ENCODE results near the gene COLGALT1. TPM values are rescaled to one million over a fixed set of nuclear protein-coding genes. Genes with fewer than 3 reads are reported as not detected.
A peak's percentile ranks its signal among the peaks of the same experiment; 100 is the strongest.

The COLGALT1 gene
- total and polyA plus RNA-seq, 9 of the 15 experiments (the other 6 are each of a cell fraction or from before 2014, with no cell fraction given), result 4.9 to 119 (median 82.6) TPM

DNA sequence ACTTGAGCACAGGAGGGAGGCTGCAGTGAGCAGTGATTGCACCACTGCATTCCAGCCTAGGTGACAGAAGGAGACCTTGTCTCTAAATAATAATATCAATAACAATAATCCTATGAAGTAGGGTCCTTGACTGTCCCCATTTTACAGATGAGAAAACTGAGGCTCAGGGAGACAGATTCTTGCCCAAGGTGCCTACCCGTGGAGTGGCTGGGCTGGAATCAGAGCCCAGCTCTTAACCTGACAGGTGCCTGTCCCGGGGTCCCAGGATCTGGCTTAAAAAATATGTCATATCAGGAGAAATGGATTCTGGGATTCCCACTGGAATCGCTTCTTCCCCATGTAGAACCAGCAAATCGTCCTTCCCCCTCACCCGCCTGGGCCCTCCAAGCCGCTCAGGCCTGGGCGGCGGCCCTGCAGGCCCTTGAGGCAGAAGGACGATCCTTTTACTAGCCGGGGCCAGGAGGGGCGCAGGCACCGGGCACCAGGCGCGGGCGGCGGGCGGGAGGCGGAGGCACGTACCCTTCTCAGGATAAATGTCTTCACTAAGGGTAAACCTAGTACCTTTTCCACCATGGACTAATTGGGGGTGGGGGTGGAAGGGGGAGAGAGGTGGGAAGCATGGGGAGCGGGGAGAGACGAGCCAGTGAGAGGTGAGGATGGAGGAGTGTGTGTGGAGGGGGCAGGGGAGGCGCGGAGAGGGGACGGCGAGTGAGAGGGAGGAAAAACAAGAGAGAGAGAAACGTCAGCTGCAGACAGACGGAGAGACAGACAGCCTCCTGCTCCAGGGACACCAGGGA is 60.6 kb downstream of the COLGALT1 start (continued):
- TF ChIP-seq RBBP5 (IDR thresholded peaks at IDR 0.05; ENCODE audit: borderline replicate concordance, insufficient read depth, low read length, poor library complexity, severe bottlenecking) (no peak), MTA1 (IDR thresholded peaks at IDR 0.05; ENCODE audit: borderline replicate concordance) (peak; percentile 60; the same call in 1 of the 2 replicates), DIDO1 (tag; IDR thresholded peaks at IDR 0.05; ENCODE audit: low read depth) (no peak), CBX3 (IDR thresholded peaks at IDR 0.05; ENCODE audit: borderline replicate concordance in 1 of 2, low read length in 2 of 2) (peak in 1 of 2 experiments; percentile 48; a peak in 1 of 3 replicates), SIRT6 (IDR thresholded peaks at IDR 0.05; ENCODE audit: low read depth, low read length) (no peak), RBM39 (optimal IDR thresholded peaks at IDR 0.05; ENCODE audit: low read depth, low read length) (no peak), PURB (CRISPR knock-in tag; IDR thresholded peaks at IDR 0.05; ENCODE audit: low read depth) (no peak), EP300 (IDR thresholded peaks at IDR 0.05; ENCODE audit: low read length) (no peak), RFX1 (IDR thresholded peaks at IDR 0.05) (no peak), ZNF121 (CRISPR knock-in tag; conservative IDR thresholded peaks at IDR 0.05) (no peak), OTX1 (CRISPR knock-in tag; IDR thresholded peaks at IDR 0.05) (no peak), POU5F1 (IDR thresholded peaks at IDR 0.05; ENCODE audit: borderline replicate concordance, low read depth, low read length, partially characterized antibody) (no peak), ZBTB1 (CRISPR knock-in tag; IDR thresholded peaks at IDR 0.05; ENCODE audit: borderline replicate concordance, low read depth) (no peak), ZNF707 (CRISPR knock-in tag; conservative IDR thresholded peaks at IDR 0.05) (no peak), SP2 (IDR thresholded peaks at IDR 0.05; ENCODE audit: extremely low read depth, low read depth, low read length, poor library complexity, severe bottlenecking) (no peak), SMARCA4 (IDR thresholded peaks at IDR 0.05) (0 out of 2 replicates have a peak, but pooled peaks have one; percentile 10), FOXP1 (CRISPR knock-in tag; IDR thresholded peaks at IDR 0.05) (no peak), GABPA (tag; conservative IDR thresholded peaks at IDR 0.05; ENCODE audit: low read depth) (no peak), DMBX1 (CRISPR knock-in tag; IDR thresholded peaks at IDR 0.05; ENCODE audit: borderline replicate concordance) (no peak), DACH1 (IDR thresholded peaks at IDR 0.05; ENCODE audit: partially characterized antibody) (no peak), ZNF431 (CRISPR knock-in tag; IDR thresholded peaks at IDR 0.05) (no peak), SAFB (IDR thresholded peaks at IDR 0.05; ENCODE audit: borderline replicate concordance, low read depth, low read length) (no peak), KLF10 (CRISPR knock-in tag; IDR thresholded peaks at IDR 0.05) (no peak)
- TF ChIP-seq, protein P1, sequence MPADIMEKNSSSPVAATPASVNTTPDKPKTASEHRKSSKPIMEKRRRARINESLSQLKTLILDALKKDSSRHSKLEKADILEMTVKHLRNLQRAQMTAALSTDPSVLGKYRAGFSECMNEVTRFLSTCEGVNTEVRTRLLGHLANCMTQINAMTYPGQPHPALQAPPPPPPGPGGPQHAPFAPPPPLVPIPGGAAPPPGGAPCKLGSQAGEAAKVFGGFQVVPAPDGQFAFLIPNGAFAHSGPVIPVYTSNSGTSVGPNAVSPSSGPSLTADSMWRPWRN (IDR thresholded peaks at IDR 0.05; ENCODE audit: low read depth), result no peak
- TF ChIP-seq, protein P2, sequence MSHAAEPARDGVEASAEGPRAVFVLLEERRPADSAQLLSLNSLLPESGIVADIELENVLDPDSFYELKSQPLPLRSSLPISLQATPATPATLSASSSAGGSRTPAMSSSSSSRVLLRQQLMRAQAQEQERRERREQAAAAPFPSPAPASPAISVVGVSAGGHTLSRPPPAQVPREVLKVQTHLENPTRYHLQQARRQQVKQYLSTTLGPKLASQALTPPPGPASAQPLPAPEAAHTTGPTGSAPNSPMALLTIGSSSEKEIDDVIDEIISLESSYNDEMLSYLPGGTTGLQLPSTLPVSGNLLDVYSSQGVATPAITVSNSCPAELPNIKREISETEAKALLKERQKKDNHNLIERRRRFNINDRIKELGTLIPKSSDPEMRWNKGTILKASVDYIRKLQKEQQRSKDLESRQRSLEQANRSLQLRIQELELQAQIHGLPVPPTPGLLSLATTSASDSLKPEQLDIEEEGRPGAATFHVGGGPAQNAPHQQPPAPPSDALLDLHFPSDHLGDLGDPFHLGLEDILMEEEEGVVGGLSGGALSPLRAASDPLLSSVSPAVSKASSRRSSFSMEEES (CRISPR knock-in tag; IDR thresholded peaks at IDR 0.05), result no peak

Data from K562 (cell line).